ENCODE measurements around the gene TMEM43. TPM values are rescaled to one million over a fixed set of nuclear protein-coding genes. Genes with fewer than 3 reads are reported as not detected.

Gene TMEM43
- total RNA-seq, 1 donor from 2014 or later, result 50.8 TPM

DNA sequence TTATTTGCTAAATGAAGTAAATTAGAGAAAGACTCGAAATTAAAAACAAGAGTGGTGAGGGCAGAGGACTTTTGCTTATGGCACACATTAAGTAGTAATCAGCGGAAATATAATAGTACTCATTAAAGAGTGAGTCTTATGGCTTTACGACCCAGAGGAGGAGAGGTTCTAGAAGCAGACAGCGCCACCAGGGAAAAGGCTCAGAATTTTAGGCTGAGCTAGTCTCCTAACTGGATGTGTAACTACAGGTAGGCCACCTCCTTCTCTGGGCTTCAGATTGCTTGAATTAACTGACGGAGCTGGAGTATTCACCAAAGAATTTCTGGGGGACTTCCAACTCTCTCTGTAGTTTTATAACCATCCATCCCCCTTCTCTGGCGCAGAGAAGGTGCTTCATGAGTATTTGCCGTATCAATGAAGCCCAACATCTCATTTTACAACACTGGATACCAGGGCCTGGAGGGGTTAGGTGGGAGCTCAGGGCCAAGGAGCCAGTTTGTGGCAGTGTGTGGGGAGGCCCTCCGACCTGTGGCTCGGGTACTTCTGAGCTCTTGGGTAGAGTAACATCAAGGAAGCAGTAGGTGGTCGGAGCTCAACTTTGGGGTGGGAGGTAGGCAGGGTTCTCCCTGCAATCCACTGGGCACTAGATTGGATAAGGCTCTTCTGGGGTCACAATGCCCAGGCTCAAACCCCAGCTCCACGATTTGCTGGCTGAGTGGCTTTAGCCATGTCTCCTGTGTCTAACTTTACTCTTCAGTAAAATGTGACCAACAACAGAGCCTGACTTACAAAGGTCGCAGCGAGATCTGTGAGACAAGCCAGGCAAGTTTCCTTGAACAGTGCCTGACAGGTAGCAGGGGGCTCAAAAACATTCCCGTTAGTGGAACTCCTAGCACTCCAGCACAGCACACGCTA lies 1.3 kb upstream of the TMEM43 start:
- Mint-ChIP-seq H3K4me1 (ENCODE audit: low read depth, unreplicated experiment) (peaks cover 7% of the 10 kb centered on the region), H3K4me3 (ENCODE audit: unreplicated experiment) (peak overlapping the region; percentile 90), H3K27ac (ENCODE audit: unreplicated experiment) (peak overlapping the region; percentile 17), H3K27me3 (ENCODE audit: unreplicated experiment) (peaks cover 3% of the 10 kb centered on the region), H3K36me3 (ENCODE audit: unreplicated experiment) (peaks cover 13% of the 10 kb centered on the region), H3K9me3 (ENCODE audit: unreplicated experiment) (peaks cover 8% of the 10 kb centered on the region)
- no peak for DNase-seq
- no peak for TF ChIP-seq CTCF (IDR thresholded peaks at IDR 0.05; ENCODE audit: partially characterized antibody, unreplicated experiment)

GRCh38 chr3:14124223-14124614 lies 633 bp upstream of the TMEM43 start:
- peaks cover 7% of the 10 kb centered on the region for H3K4me1 Mint-ChIP-seq (ENCODE audit: low read depth, unreplicated experiment)
- H3K27me3 Mint-ChIP-seq (ENCODE audit: unreplicated experiment), result peaks cover 3% of the 10 kb centered on the region
- DNase-seq, result peak; percentile 49
- peak overlapping the region; percentile 17 for H3K27ac Mint-ChIP-seq (ENCODE audit: unreplicated experiment)
- H3K9me3 Mint-ChIP-seq (ENCODE audit: unreplicated experiment), result peaks cover 8% of the 10 kb centered on the region
- peaks cover 16% of the 10 kb centered on the region for H3K36me3 Mint-ChIP-seq (ENCODE audit: unreplicated experiment)
- H3K4me3 Mint-ChIP-seq (ENCODE audit: unreplicated experiment), result peak overlapping the region; percentile 90
- no peak for TF ChIP-seq CTCF (IDR thresholded peaks at IDR 0.05; ENCODE audit: partially characterized antibody, unreplicated experiment)

DNA sequence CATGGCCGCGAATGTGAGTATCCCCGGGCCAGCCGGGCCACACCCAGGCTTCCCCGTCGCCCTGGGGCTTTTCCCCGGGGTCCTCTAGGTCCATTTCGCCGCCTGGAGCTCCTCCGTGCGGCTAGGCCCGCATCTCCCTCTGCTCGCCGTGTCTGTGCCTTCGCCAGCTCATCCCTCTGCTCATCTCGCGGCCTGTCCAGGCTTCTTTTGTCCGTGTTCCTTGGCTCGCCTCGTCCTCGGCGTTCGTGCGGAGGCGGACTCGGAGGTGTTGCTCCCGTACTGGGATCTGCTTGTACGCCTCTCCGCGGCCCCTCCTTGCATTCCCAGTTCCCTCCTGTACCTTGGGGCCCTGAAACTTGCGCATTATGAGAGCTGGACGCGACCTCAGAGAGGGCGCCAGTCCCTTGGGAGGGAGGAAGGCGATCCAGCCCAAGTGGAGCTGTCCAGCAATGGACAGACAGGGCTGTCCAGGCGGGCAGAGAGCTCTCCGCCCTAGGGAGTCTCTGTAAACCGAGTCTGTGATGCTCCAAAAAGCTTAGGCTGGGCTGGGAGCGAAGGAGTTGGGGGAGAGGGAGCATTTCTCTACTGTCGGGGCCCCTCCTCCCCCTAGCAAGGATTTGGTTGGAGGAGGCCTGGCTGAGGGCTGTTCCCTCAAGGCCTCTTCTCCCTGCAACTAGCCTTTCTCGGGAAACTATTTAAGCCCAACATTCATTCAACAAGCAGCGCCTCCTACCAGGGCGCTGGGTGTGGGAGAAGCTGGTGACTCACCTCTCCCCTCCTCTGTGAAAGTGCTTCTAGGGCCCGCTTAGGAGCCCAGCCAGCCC lies 553 bp downstream of the TMEM43 start:
- peaks cover 16% of the 10 kb centered on the region for H3K36me3 Mint-ChIP-seq (ENCODE audit: unreplicated experiment)
- no peak for TF ChIP-seq CTCF (IDR thresholded peaks at IDR 0.05; ENCODE audit: partially characterized antibody, unreplicated experiment)
- H3K27me3 Mint-ChIP-seq (ENCODE audit: unreplicated experiment), result peaks cover 3% of the 10 kb centered on the region
- H3K9me3 Mint-ChIP-seq (ENCODE audit: unreplicated experiment), result peaks cover 8% of the 10 kb centered on the region
- peak overlapping the region; percentile 96 for H3K27ac Mint-ChIP-seq (ENCODE audit: unreplicated experiment)
- peak overlapping the region; percentile 97 for H3K4me3 Mint-ChIP-seq (ENCODE audit: unreplicated experiment)
- DNase-seq, result peak; percentile 36
- peaks cover 7% of the 10 kb centered on the region for H3K4me1 Mint-ChIP-seq (ENCODE audit: low read depth, unreplicated experiment)

DNA sequence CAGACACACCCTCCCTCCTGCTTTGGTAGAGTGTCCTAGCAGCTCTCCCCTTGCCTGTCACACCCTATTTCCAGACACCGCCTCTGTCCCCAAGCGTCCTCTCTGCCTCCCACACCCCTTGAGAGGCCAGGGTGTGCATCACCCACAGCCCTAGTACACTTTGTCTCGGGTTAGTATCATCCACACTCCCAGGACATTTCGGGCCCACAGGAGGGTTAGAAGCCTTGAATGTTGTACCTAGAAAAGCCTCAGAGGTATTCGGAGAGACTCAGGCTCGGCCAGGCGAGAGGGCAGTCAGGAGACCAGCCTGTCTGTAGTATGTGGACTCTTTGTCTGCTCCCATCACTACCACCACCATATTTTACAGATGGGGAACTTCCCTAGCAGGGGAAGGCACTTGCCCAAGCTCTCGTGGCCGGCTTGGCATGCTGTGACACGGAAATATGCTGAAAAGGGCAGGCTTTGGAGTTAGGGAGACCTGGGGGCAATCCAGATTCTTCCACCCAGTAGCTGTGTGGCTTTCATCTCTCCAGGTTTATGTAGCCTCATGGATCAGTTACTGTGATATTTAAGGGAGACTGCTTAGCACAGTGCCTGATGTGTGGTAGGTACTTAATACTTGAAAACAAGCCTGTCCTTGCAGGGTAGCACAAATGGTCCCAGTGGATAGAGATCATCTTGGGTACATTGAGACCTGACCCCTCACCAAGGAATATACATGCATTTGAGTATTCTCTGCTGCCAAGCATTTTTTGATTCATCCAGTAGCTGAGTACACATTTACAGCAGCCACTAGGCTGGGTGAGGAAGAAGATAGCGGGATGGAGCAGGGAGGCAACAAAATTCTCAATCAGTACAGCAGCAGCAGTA lies 1.4 kb downstream of the TMEM43 start:
- H3K9me3 Mint-ChIP-seq (ENCODE audit: unreplicated experiment), result peaks cover 8% of the 10 kb centered on the region
- H3K4me1 Mint-ChIP-seq (ENCODE audit: low read depth, unreplicated experiment), result peaks cover 7% of the 10 kb centered on the region
- H3K4me3 Mint-ChIP-seq (ENCODE audit: unreplicated experiment), result peak overlapping the region; percentile 97
- TF ChIP-seq CTCF (IDR thresholded peaks at IDR 0.05; ENCODE audit: partially characterized antibody, unreplicated experiment), result no peak
- no peak for DNase-seq
- peaks cover 15% of the 10 kb centered on the region for H3K36me3 Mint-ChIP-seq (ENCODE audit: unreplicated experiment)
- peaks cover 4% of the 10 kb centered on the region for H3K27me3 Mint-ChIP-seq (ENCODE audit: unreplicated experiment)
- H3K27ac Mint-ChIP-seq (ENCODE audit: unreplicated experiment), result peak overlapping the region; percentile 96

Data from glutamatergic neuron (in vitro differentiated cells).